Caco-2 (cell line): ENCODE results near the gene FLT1. TPM values are rescaled to one million over a fixed set of nuclear protein-coding genes. Genes with fewer than 3 reads are reported as not detected.

Source experiments
- BruUV-seq: library from RNA; stranded (reverse); fragments of 400-500 nt; replicated peaks from 2 replicates; lab custom pipeline; 2021; lab: Mats Ljungman, UMichigan
- CTCF ChIA-PET: fragments of 300-600 bp; sonication (Branson Sonifier 250); formaldehyde crosslinking; loops from one replicate; lab custom pipeline; 2022; ENCODE audit warnings: antibody characterized with exemption; lab: Charles Lee
- POLR2A ChIA-PET: fragments of 300-600 bp; sonication (Branson Sonifier 250); formaldehyde crosslinking; loops from one replicate; lab custom pipeline; 2022; ENCODE audit warnings: antibody characterized with exemption; lab: Charles Lee
- DNase-seq, 2 experiments: peaks; one replicate each; pipeline versions ENCODE4 v3.0.0 to v3.0.0-alpha.2; 2020 to 2022
- H3K27me3 ChIP-seq: replicated peaks from 2 replicates; pipeline ENCODE4 v1.6.0; 2011; ENCODE audit warnings: low read length; ENCODE audit not compliant: control insufficient read depth, insufficient read depth
- H3K36me3 ChIP-seq: 2 replicates; pipeline ENCODE4 v1.5.1; 2011; ENCODE audit warnings: low read length; ENCODE audit not compliant: control insufficient read depth, insufficient read depth
- H3K4me1 ChIP-seq: fragments of 250-450 bp; sonication (Bioruptor Pico); 2 replicates; pipeline ENCODE4 v1.5.1; 2020; ENCODE audit warnings: mild to moderate bottlenecking
- H3K4me3 ChIP-seq: 2 replicates; pipeline ENCODE4 v1.5.1; 2011; ENCODE audit warnings: low read depth, mild to moderate bottlenecking, control low read depth, low read length
- H3K9me3 ChIP-seq: fragments of 250-450 bp; sonication (Bioruptor Pico); 2 replicates; pipeline ENCODE4 v1.5.1; 2020; ENCODE audit warnings: mild to moderate bottlenecking, moderate library complexity
- H3K27ac Mint-ChIP-seq: one replicate; pipeline ENCODE4 v1.8.0; 2022; ENCODE audit warnings: mixed read lengths; ENCODE audit not compliant: unreplicated experiment
- H3K27me3 Mint-ChIP-seq: one replicate; pipeline ENCODE4 v1.8.0; 2022; ENCODE audit warnings: mixed read lengths; ENCODE audit not compliant: insufficient read depth, unreplicated experiment
- H3K36me3 Mint-ChIP-seq: one replicate; pipeline ENCODE4 v1.8.0; 2022; ENCODE audit warnings: mild to moderate bottlenecking, mixed read lengths; ENCODE audit not compliant: insufficient read depth, unreplicated experiment
- H3K4me1 Mint-ChIP-seq: one replicate; pipeline ENCODE4 v1.8.0; 2022; ENCODE audit warnings: low read depth, mixed read lengths; ENCODE audit not compliant: unreplicated experiment
- H3K4me3 Mint-ChIP-seq: one replicate; pipeline ENCODE4 v1.8.0; 2022; ENCODE audit warnings: mild to moderate bottlenecking, moderate library complexity, mixed read lengths; ENCODE audit not compliant: unreplicated experiment
- H3K9me3 Mint-ChIP-seq: one replicate; pipeline ENCODE4 v1.8.0; 2022; ENCODE audit warnings: mixed read lengths; ENCODE audit not compliant: unreplicated experiment
- CTCF ChIP-seq, 2 experiments: fragments of 200-600 bp in 1 of 2; IDR thresholded peaks; 1 replicate in 1 of 2; 2 replicates in 1 of 2; pipeline versions ENCODE4 v1.5.1 to v1.8.0; 2011 to 2022; ENCODE audit warnings: antibody characterized with exemption in 1 of 2, control low read depth in 1 of 2, inconsistent platforms in 1 of 2, low read depth in 1 of 2, low read length in 1 of 2, mild to moderate bottlenecking in 1 of 2, moderate library complexity in 1 of 2; ENCODE audit not compliant: insufficient read depth in 1 of 2, severe bottlenecking in 1 of 2, unreplicated experiment in 1 of 2
- intact Hi-C: fragments of 100-400 bp; cut with micrococcal nuclease; formaldehyde crosslinking; loops from one replicate; pipeline ENCODE4 v1.10.0; 2022; ENCODE audit not compliant: unreplicated experiment
- total RNA-seq: library from RNA; stranded (reverse); gene quantifications from 2 replicates; pipeline ENCODE4 v1.2.3, GENCODE V29; 2022

The FLT1 gene
- total RNA-seq, 1 experiment from 2014 or later: 0.66 TPM

- Histone ChIP-seq H3K27me3 (no peaks in the 10 kb centered on the region), H3K36me3 (no peaks in the 10 kb centered on the region), H3K4me3 (no peak overlapping the region), H3K9me3 (no peaks in the 10 kb centered on the region), H3K4me1 (no peaks in the 10 kb centered on the region)
- no peaks in the 10 kb centered on the region for H3K27me3 Mint-ChIP-seq
- ChIA-PET CTCF (no interaction called here), POLR2A (no interaction called here)
- H3K4me1 Mint-ChIP-seq: no peaks in the 10 kb centered on the region
- intact Hi-C loops: no loop called here
- DNase-seq: no peak
- no peak overlapping the region for H3K27ac Mint-ChIP-seq
- H3K9me3 Mint-ChIP-seq: peaks cover 5% of the 10 kb centered on the region
- no peak for TF ChIP-seq CTCF (IDR thresholded peaks at IDR 0.05; ENCODE audit: insufficient read depth in 1 of 2, low read depth in 1 of 2, low read length in 1 of 2, severe bottlenecking in 1 of 2, unreplicated experiment in 1 of 2)
- H3K4me3 Mint-ChIP-seq: no peak overlapping the region
- peaks cover 18% of the 10 kb centered on the region for H3K36me3 Mint-ChIP-seq
- no TSS peak for BruUV-seq
These were observed 244.4 kb downstream of the FLT1 start for GRCh38 chr13:28250542-28250941.

Other genes starting within 250 kb of the FLT1 start
- gene POMP, start 164.0 kb upstream of the FLT1 start, total RNA-seq: 116 and 125 TPM in 2 replicates
- 2.0 and 2.3 TPM in 2 replicates for gene SLC46A3, start 223.8 kb upstream of the FLT1 start, total RNA-seq